Testis (tissue), 2 donors: Measurements from ENCODE around the gene MTMR6.

Experiments
- CTCF ChIP-seq, 3 experiments: fragments of 450-650 bp in 2 of 3; fragments of 200-600 bp in 1 of 3; sonication (generic) in 1 of 3; IDR thresholded peaks; one replicate each; pipeline ENCODE4 v1.5.1; 2016 to 2019; ENCODE audit warnings: antibody characterized with exemption in 3 of 3, mild to moderate bottlenecking in 2 of 3, moderate library complexity in 1 of 3
- POLR2A ChIP-seq: fragments of 450-650 bp; IDR thresholded peaks from one replicate; pipeline ENCODE4 v1.6.1; 2017; ENCODE audit warnings: antibody characterized with exemption, mild to moderate bottlenecking, moderate library complexity

DNA sequence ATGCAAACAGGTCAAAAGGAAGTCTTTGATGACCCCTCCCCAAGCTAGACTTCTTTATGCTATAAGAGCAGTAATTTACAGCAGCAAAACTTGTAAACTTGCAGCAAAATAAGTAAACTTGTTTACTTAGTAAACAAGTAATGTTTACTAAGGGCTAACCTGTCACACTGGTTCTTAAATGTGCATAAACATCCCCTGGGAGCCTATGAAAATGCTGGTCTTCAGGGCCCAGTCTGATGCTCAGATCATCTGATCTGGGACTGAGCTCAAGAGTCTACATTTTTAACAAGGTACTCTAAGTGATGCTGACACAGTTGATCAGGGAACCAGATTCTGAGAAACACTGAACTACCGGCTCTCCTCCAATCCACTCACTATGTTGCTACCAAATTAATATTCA is 53.4 kb downstream of the MTMR6 start:
- TF ChIP-seq CTCF (IDR thresholded peaks at IDR 0.05) (no peak), POLR2A (no peak)
